Prostate gland (tissue), 2 donors: ENCODE measurements around the gene BMPER. TPM values are rescaled to one million over a fixed set of nuclear protein-coding genes. Genes with fewer than 3 reads are reported as not detected.

Experiments
- DNase-seq: peaks from one replicate; pipeline ENCODE4 v3.0.0-alpha.2; 2019; ENCODE audit warnings: low spot score
- H3K27ac ChIP-seq, 2 donors: fragments of 200-600 bp; sonication (generic); 2 replicates each; pipeline ENCODE4 v1.5.1; 2017 to 2019
- H3K27me3 ChIP-seq: fragments of 200-600 bp; sonication (generic); replicated peaks from 2 replicates; pipeline ENCODE4 v1.5.1; 2019; ENCODE audit not compliant: insufficient read depth
- H3K36me3 ChIP-seq, 2 donors: fragments of 200-600 bp; sonication (generic); 1 replicate in 1 of 2; 2 replicates in 1 of 2; pipeline versions ENCODE4 v1.5.1 to v1.8.1; 2017 to 2019
- H3K4me1 ChIP-seq: fragments of 200-600 bp; sonication (generic); replicated peaks from 2 replicates; pipeline ENCODE4 v1.5.1; 2019
- H3K4me3 ChIP-seq, 2 donors: fragments of 200-600 bp; sonication (generic); 2 replicates each; pipeline ENCODE4 v1.5.1; 2017 to 2019
- H3K9me3 ChIP-seq: fragments of 200-600 bp; sonication (generic); 2 replicates; pipeline ENCODE4 v1.5.1; 2017
- CTCF ChIP-seq, 4 experiments: fragments of 200-600 bp in 2 of 4; fragments of 450-650 bp in 2 of 4; sonication (generic) in 2 of 4; IDR thresholded peaks; 1 replicate in 3 of 4; 2 replicates in 1 of 4; pipeline ENCODE4 v1.5.1; 2016 to 2019; ENCODE audit warnings: antibody characterized with exemption in 4 of 4, mild to moderate bottlenecking in 2 of 4, moderate library complexity in 2 of 4
- POLR2A ChIP-seq: fragments of 450-650 bp; IDR thresholded peaks from one replicate; pipeline ENCODE4 v1.6.1; 2016; ENCODE audit warnings: antibody characterized with exemption, mild to moderate bottlenecking
- POLR2AphosphoS5 ChIP-seq: sonication (generic); formaldehyde crosslinking; IDR thresholded peaks from one replicate; pipeline ENCODE4 v1.6.1; 2017; ENCODE audit warnings: antibody characterized with exemption
- WGBS: methylation state at CpG from one replicate; pipeline ENCODE4 v1.1.5; 2018; 5-methylcytosine and 5-hydroxymethylcytosine counted together
- intact Hi-C: fragments of 100-400 bp; cut with DNase I; formaldehyde crosslinking; loops from one replicate; pipeline ENCODE4 v1.14.2; 2022
- total RNA-seq, 2 donors: library from RNA; depleted of rRNA; stranded (reverse); fragments of >200 nt; gene quantifications; one replicate each; pipeline ENCODE4 v1.1.0, GENCODE V29; 2016

Gene BMPER
- total RNA-seq, 2 donors from 2014 or later: 4.5 to 8.4 TPM

- intact Hi-C loops: loop anchor here (10.0 kb wide), 2 partner anchors 151 to 679 kb away; no protein-coding TSS in a partner anchor
Observed at GRCh38 chr7:33923440-33924229, 18.3 kb downstream of the BMPER start.

DNA sequence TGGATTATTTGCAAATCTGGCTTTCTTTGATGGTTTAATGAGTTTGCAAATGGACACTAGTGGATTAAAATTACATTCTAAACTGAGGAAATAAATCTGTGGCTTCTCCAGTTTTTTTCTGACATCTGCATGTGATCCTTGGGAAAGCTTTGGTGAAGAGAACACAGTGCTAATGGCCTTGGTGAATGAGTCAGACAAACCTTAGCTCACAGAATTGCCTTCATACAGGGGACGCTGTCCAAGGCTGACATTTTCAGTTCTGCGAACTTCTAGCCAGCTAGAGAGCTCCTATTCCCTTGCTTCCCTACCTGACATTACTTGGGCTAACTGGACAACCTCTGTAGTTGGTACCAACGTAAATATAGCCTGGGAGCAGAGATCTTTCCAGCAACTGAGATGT is 21.2 kb downstream of the BMPER start:
- no peak for TF ChIP-seq POLR2AphosphoS5
- TF ChIP-seq POLR2A: no peak
- no peak for TF ChIP-seq CTCF (IDR thresholded peaks at IDR 0.05)
- 70% methylated on average over 3 of the region's 3 CpGs for WGBS
- intact Hi-C loops: loop anchor here (10.0 kb wide), 2 partner anchors 148 to 682 kb away; no protein-coding TSS in a partner anchor
- H3K4me3 ChIP-seq: no peak overlapping the region
- no peaks in the 10 kb centered on the region for H3K27me3 ChIP-seq
- no peaks in the 10 kb centered on the region for H3K36me3 ChIP-seq
- no peak for DNase-seq
- no peaks in the 10 kb centered on the region for H3K9me3 ChIP-seq
- H3K4me1 ChIP-seq: no peaks in the 10 kb centered on the region
- H3K27ac ChIP-seq: no peak overlapping the region

More at GRCh38 chr7:33923440-33924229, 18.3 kb downstream of the BMPER start:
- H3K4me1 ChIP-seq: no peaks in the 10 kb centered on the region
- no peak overlapping the region for H3K27ac ChIP-seq
- no peaks in the 10 kb centered on the region for H3K27me3 ChIP-seq
- TF ChIP-seq POLR2A: no peak
- no peak for TF ChIP-seq POLR2AphosphoS5
- no peak for TF ChIP-seq CTCF (IDR thresholded peaks at IDR 0.05)
- DNase-seq: no peak
- H3K9me3 ChIP-seq: no peaks in the 10 kb centered on the region
- H3K36me3 ChIP-seq: no peaks in the 10 kb centered on the region
- no peak overlapping the region for H3K4me3 ChIP-seq
- 97% methylated on average over 5 of the region's 5 CpGs for WGBS

GRCh38 chr7:33928986-33929385 is 23.6 kb downstream of the BMPER start:
- H3K4me3 ChIP-seq: no peak overlapping the region
- no peak for TF ChIP-seq POLR2A
- no peak for TF ChIP-seq CTCF (IDR thresholded peaks at IDR 0.05)
- TF ChIP-seq POLR2AphosphoS5: no peak
- no peaks in the 10 kb centered on the region for H3K27me3 ChIP-seq
- WGBS: 83% methylated on average over 7 of the region's 7 CpGs
- H3K4me1 ChIP-seq: no peaks in the 10 kb centered on the region
- no peaks in the 10 kb centered on the region for H3K36me3 ChIP-seq
- no peaks in the 10 kb centered on the region for H3K9me3 ChIP-seq
- DNase-seq: no peak
- no peak overlapping the region for H3K27ac ChIP-seq
- intact Hi-C loops: loop anchor here (10.0 kb wide), 2 partner anchors 146 to 684 kb away; no protein-coding TSS in a partner anchor

DNA sequence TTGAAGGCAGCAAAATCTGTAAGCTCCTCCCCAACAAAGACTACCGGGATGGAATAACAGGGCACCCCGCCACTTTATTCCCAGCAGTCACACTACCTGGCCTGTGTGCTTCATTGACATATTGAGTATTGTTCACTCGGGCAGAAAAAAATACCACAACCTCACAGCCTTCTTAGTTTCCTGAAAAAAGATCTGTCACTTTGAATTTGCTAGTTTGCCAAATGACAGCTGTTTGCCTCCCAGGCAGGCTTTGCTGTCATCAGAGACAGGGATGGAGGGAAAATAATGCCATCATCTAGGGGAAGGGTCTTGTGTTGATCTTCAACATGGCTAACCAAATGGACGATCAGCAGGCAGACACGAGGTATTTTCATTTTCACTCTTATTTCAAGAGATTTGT is 26.9 kb downstream of the BMPER start:
- WGBS: 69% methylated on average over 5 of the region's 5 CpGs
- DNase-seq: no peak
- intact Hi-C loops: no loop called here
- Histone ChIP-seq H3K4me3 (no peak overlapping the region), H3K9me3 (no peaks in the 10 kb centered on the region), H3K4me1 (no peaks in the 10 kb centered on the region), H3K27me3 (no peaks in the 10 kb centered on the region), H3K36me3 (no peaks in the 10 kb centered on the region), H3K27ac (no peak overlapping the region)
- TF ChIP-seq POLR2AphosphoS5 (no peak), POLR2A (no peak), CTCF (IDR thresholded peaks at IDR 0.05) (no peak)
